H1 (cell line): Measurements from ENCODE around the gene CDON. TPM values are rescaled to one million over a fixed set of nuclear protein-coding genes. Genes with fewer than 3 reads are reported as not detected.

ENCODE experiments used
- CTCF ChIA-PET: fragments of 300-600 bp; sonication (Branson Sonifier 250); formaldehyde crosslinking; loops from one replicate; lab custom pipeline; 2021; ENCODE audit not compliant: partially characterized antibody; lab: Charles Lee
- POLR2A ChIA-PET: fragments of 300-600 bp; sonication (Branson Sonifier 250); formaldehyde crosslinking; loops from one replicate; lab custom pipeline; 2021; ENCODE audit warnings: inconsistent platforms; ENCODE audit not compliant: partially characterized antibody; lab: Charles Lee
- DNase-seq, 2 experiments: peaks; one replicate each; pipeline versions ENCODE4 v3.0.0 to v3.0.0-alpha.2; 2010 to 2022; ENCODE audit warnings: low spot score in 2 of 2, low read depth in 1 of 2, mixed read lengths in 1 of 2
- FAIRE-seq: peaks from 2 replicates; lab custom pipeline; 2011; peaks lifted over from hg19 to GRCh38; lab: Jason Lieb, UNC
- H2AFZ ChIP-seq: 2 replicates; pipeline ENCODE4 v1.8.1; 2012; ENCODE audit warnings: low read length, inconsistent platforms
- H2AK5ac ChIP-seq: 2 replicates; pipeline ENCODE4 v1.6.1; 2013; ENCODE audit warnings: low read depth, low read length
- H2BK120ac ChIP-seq: replicated peaks from 2 replicates; pipeline ENCODE3; 2013; ENCODE audit warnings: low read depth, low read length, inconsistent platforms
- H2BK12ac ChIP-seq: 2 replicates; pipeline ENCODE4 v1.6.1; 2013; ENCODE audit warnings: low read depth, low read length
- H2BK15ac ChIP-seq: 2 replicates; pipeline ENCODE4 v1.6.1; 2013; ENCODE audit warnings: low read length
- H2BK20ac ChIP-seq: 2 replicates; pipeline ENCODE4 v1.6.1; 2013; ENCODE audit warnings: low read length
- H2BK5ac ChIP-seq: 2 replicates; pipeline ENCODE4 v1.6.1; 2013; ENCODE audit warnings: low read depth, low read length
- H3K14ac ChIP-seq: 2 replicates; pipeline ENCODE4 v1.6.1; 2013; ENCODE audit warnings: inconsistent platforms; ENCODE audit not compliant: insufficient read length
- H3K18ac ChIP-seq: 2 replicates; pipeline ENCODE4 v1.6.1; 2013; ENCODE audit warnings: low read length; ENCODE audit errors: extremely low read depth
- H3K23ac ChIP-seq: 2 replicates; pipeline ENCODE4 v1.6.1; 2013; ENCODE audit warnings: inconsistent platforms; ENCODE audit not compliant: insufficient read length
- H3K23me2 ChIP-seq: 2 replicates; pipeline ENCODE4 v1.6.1; 2013; ENCODE audit warnings: low read depth, low read length
- H3K27ac ChIP-seq: 2 replicates; pipeline ENCODE4 v1.6.1; 2011; ENCODE audit warnings: low read depth, low read length, inconsistent platforms
- H3K27me3 ChIP-seq, 4 experiments: replicated peaks in 1 of 4; 1 replicate in 1 of 4; 2 replicates in 3 of 4; pipeline versions ENCODE4 v1.6.1 to v1.8.1; 2011 to 2013; ENCODE audit warnings: low read length in 3 of 4, mild to moderate bottlenecking in 3 of 4, inconsistent platforms in 2 of 4, mixed read lengths in 2 of 4, moderate library complexity in 1 of 4; ENCODE audit not compliant: control insufficient read depth in 3 of 4, insufficient read depth in 3 of 4; ENCODE audit errors: extremely low read depth in 1 of 4
- H3K36me3 ChIP-seq, 4 experiments: 2 replicates each; pipeline versions ENCODE4 v1.6.1 to v1.8.1; 2011 to 2013; ENCODE audit warnings: mild to moderate bottlenecking in 4 of 4, low read length in 3 of 4, moderate library complexity in 2 of 4, control low read depth in 1 of 4, inconsistent platforms in 1 of 4; ENCODE audit not compliant: insufficient read depth in 4 of 4, control insufficient read depth in 2 of 4
- H3K4ac ChIP-seq: replicated peaks from 2 replicates; pipeline ENCODE3; 2013; ENCODE audit warnings: low read length, low read depth, mixed read lengths, inconsistent platforms; ENCODE audit not compliant: insufficient read length
- H3K4me1 ChIP-seq, 4 experiments: replicated peaks in 1 of 4; 1 replicate in 1 of 4; 2 replicates in 3 of 4; pipeline versions ENCODE4 v1.6.1 to v1.8.1; 2011 to 2013; ENCODE audit warnings: low read length in 3 of 4, inconsistent platforms in 2 of 4, mixed read lengths in 1 of 4; ENCODE audit not compliant: insufficient read depth in 4 of 4, control insufficient read depth in 3 of 4
- H3K4me2 ChIP-seq, 2 experiments: 2 replicates each; pipeline versions ENCODE4 v1.6.1 to v1.8.1; 2011 to 2013; ENCODE audit warnings: low read depth in 2 of 2, low read length in 2 of 2, control low read depth in 1 of 2, inconsistent platforms in 1 of 2, mild to moderate bottlenecking in 1 of 2; ENCODE audit not compliant: insufficient read depth in 1 of 2
- H3K4me3 ChIP-seq, 4 experiments: fragments of 200-600, 300-600 bp in 1 of 4; sonication (generic), shearing (Covaris generic), sonication (Bioruptor Twin) in 1 of 4; 2 replicates each; pipeline versions ENCODE4 v1.5.1 to v1.8.1; 2011 to 2016; ENCODE audit warnings: low read length in 4 of 4, low read depth in 3 of 4, control low read depth in 2 of 4, inconsistent platforms in 2 of 4, mild to moderate bottlenecking in 2 of 4, mixed read lengths in 1 of 4, moderate library complexity in 1 of 4; ENCODE audit not compliant: insufficient read depth in 2 of 4; ENCODE audit errors: extremely low read depth in 1 of 4
- H3K56ac ChIP-seq: replicated peaks from 2 replicates; pipeline ENCODE3; 2013; ENCODE audit warnings: low read depth, mild to moderate bottlenecking, mixed read lengths, low read length, inconsistent platforms; ENCODE audit not compliant: insufficient read length
- H3K79me1 ChIP-seq: 2 replicates; pipeline ENCODE4 v1.6.1; 2013; ENCODE audit warnings: low read depth, low read length, control low read depth
- H3K79me2 ChIP-seq, 2 experiments: 2 replicates each; pipeline versions ENCODE4 v1.6.1 to v1.8.1; 2012 to 2013; ENCODE audit warnings: low read length in 2 of 2, mild to moderate bottlenecking in 2 of 2, inconsistent platforms in 1 of 2; ENCODE audit not compliant: insufficient read depth in 2 of 2, control insufficient read depth in 1 of 2
- H3K9ac ChIP-seq, 4 experiments: replicated peaks in 1 of 4; 1 replicate in 1 of 4; 2 replicates in 3 of 4; pipeline versions ENCODE4 v1.6.1 to v1.8.1; 2011 to 2013; ENCODE audit warnings: low read depth in 3 of 4, low read length in 3 of 4, control low read depth in 2 of 4, mild to moderate bottlenecking in 2 of 4, moderate library complexity in 2 of 4, inconsistent platforms in 1 of 4; ENCODE audit errors: extremely low read depth in 1 of 4
- H3K9me3 ChIP-seq, 2 experiments: 2 replicates each; pipeline versions ENCODE4 v1.6.1 to v1.8.1; 2012 to 2013; ENCODE audit warnings: mild to moderate bottlenecking in 2 of 2, moderate library complexity in 2 of 2, control low read depth in 1 of 2, inconsistent platforms in 1 of 2, low read depth in 1 of 2, low read length in 1 of 2, mixed read lengths in 1 of 2; ENCODE audit not compliant: insufficient read depth in 2 of 2
- H4K20me1 ChIP-seq, 2 experiments: replicated peaks in 1 of 2; 2 replicates each; pipeline versions ENCODE3 to v1.8.1; 2011 to 2013; ENCODE audit warnings: inconsistent platforms in 2 of 2, low read length in 2 of 2, mild to moderate bottlenecking in 1 of 2; ENCODE audit not compliant: insufficient read depth in 2 of 2, control insufficient read depth in 1 of 2
- H4K5ac ChIP-seq: 2 replicates; pipeline ENCODE4 v1.6.1; 2013; ENCODE audit warnings: low read length, low read depth, mixed read lengths, inconsistent platforms; ENCODE audit not compliant: insufficient read length
- H4K8ac ChIP-seq: 2 replicates; pipeline ENCODE4 v1.8.0; 2013; ENCODE audit warnings: mild to moderate bottlenecking, moderate library complexity, low read length, inconsistent platforms; ENCODE audit not compliant: insufficient read depth; ENCODE audit errors: extremely low read depth
- H4K91ac ChIP-seq: replicated peaks from 2 replicates; pipeline ENCODE3; 2013; ENCODE audit warnings: low read length, mixed read lengths, inconsistent platforms; ENCODE audit not compliant: insufficient read length
- POU5F1 ChIP-seq: IDR thresholded peaks from 2 replicates; pipeline ENCODE4 v1.6.1; 2011; ENCODE audit warnings: low read depth, mild to moderate bottlenecking, low read length, moderate library complexity
- YY1 ChIP-seq: IDR thresholded peaks from 2 replicates; pipeline ENCODE4 v1.6.1; 2011; ENCODE audit warnings: low read depth, mild to moderate bottlenecking, low read length
- WGBS, 2 experiments: shearing (Covaris generic) in 1 of 2; methylation state at CpG; one replicate each; pipeline versions ENCODE4 v1.1.6 to v1.1.7; 2013 to 2015; ENCODE audit warnings: low lambda C conversion rate in 2 of 2, mixed read lengths in 2 of 2, inconsistent platforms in 1 of 2, low coverage in 1 of 2, missing lambda C conversion rate in 1 of 2; ENCODE audit not compliant: insufficient replicate concordance in 2 of 2, insufficient coverage in 1 of 2, insufficient read length in 1 of 2; ENCODE audit errors: extremely low coverage in 1 of 2, missing lambda C conversion rate in 1 of 2; 5-methylcytosine and 5-hydroxymethylcytosine counted together
- polyA plus RNA-seq, 7 experiments: library from polyadenylated mRNA; depleted of rRNA in 3 of 7; stranded (reverse) in 5 of 7; unstranded in 2 of 7; fragments of >200 nt in 5 of 7; fragments of 200-250 nt in 2 of 7; gene quantifications; 1 replicate in 5 of 7; 2 replicates in 1 of 7; 4 replicates in 1 of 7; pipeline versions ENCODE4 v1.2.1 to v1.2.3, GENCODE V29; 2011 to 2013; ENCODE audit warnings: missing spikeins in 2 of 7, mixed read lengths in 2 of 7
- total RNA-seq: library from RNA; stranded (reverse); fragmentation: NEBNext Ultra II Directional; extraction: Animal tissue kit (Norgen Biotek cat#: 25700); gene quantifications from 2 replicates; pipeline ENCODE4 v1.2.1, GENCODE V29; 2021

Gene CDON
- total and polyA plus RNA-seq, 2 of the 8 experiments (the other 6 are each of a cell fraction or from before 2014, with no cell fraction given) = 11.0 to 32.5 TPM

- Histone ChIP-seq H4K5ac (no peak overlapping the region), H2BK120ac (no peak overlapping the region), H2BK12ac (no peak overlapping the region), H3K4me2 (no peak overlapping the region), H3K27ac (no peak overlapping the region), H3K4me1 (no peaks in the 10 kb centered on the region), H4K8ac (no peak overlapping the region), H3K23me2 (no peaks in the 10 kb centered on the region), H2BK20ac (no peak overlapping the region), H2BK15ac (no peak overlapping the region), H3K79me1 (0 out of 2 replicates have a peak, but pooled peaks cover 2% of the 10 kb centered on the region), H2BK5ac (no peak overlapping the region), H3K36me3 (peaks cover 0 to 29% (median 8%) of the 10 kb centered on the region in 4 experiments; a peak in 6 of 8 replicates), H4K20me1 (no peaks in the 10 kb centered on the region), H3K18ac (no peak overlapping the region), H3K79me2 (no peaks in the 10 kb centered on the region), H3K4me3 (no peak overlapping the region), H3K27me3 (no peaks in the 10 kb centered on the region), H3K56ac (no peak overlapping the region), H4K91ac (no peak overlapping the region), H3K23ac (no peak overlapping the region), H3K9ac (no peak overlapping the region), H3K14ac (no peak overlapping the region), H2AK5ac (no peak overlapping the region), H3K4ac (no peak overlapping the region), H2AFZ (no peak overlapping the region), H3K9me3 (no peaks in the 10 kb centered on the region)
- ChIA-PET POLR2A (interaction anchor here (0.6 kb wide), 1 partner anchor 9 kb away, joined by 3 read pairs; no protein-coding TSS in a partner anchor), CTCF (interaction anchor here (1.5 kb wide), 1 partner anchor 188 kb away, joined by 3 read pairs; no protein-coding TSS in a partner anchor)
- no peak for FAIRE-seq
- 91% methylated on average over 4 of the region's 4 CpGs; no CpG with 5 or more reads in 1 of the 2 experiments for WGBS, 2 experiments
- TF ChIP-seq YY1 = no peak
- no peak for TF ChIP-seq POU5F1
- no peak for DNase-seq
Observed at GRCh38 chr11:126006068-126006467, 56.6 kb downstream of the CDON start.
